ENCODE data around the gene GOLGA7B.

GOLGA7B gene

GRCh38 chr10:97852840-97853405, 3.3 kb downstream of the GOLGA7B start:
- no peak overlapping the region for H3K4me3 ChIP-seq (ENCODE audit: low read depth, low read length)
- TF ChIP-seq CTCF (IDR thresholded peaks at IDR 0.05; ENCODE audit: borderline replicate concordance, insufficient read depth, low read depth, low read length) = no peak

- H3K4me3 ChIP-seq (ENCODE audit: low read depth, low read length) = no peak overlapping the region
Measured at GRCh38 chr10:97854743-97855142, 5.1 kb downstream of the GOLGA7B start.

GRCh38 chr10:97858001-97858439, 8.4 kb downstream of the GOLGA7B start:
- no peak for TF ChIP-seq CTCF (IDR thresholded peaks at IDR 0.05; ENCODE audit: borderline replicate concordance, insufficient read depth, low read depth, low read length)
- H3K4me3 ChIP-seq (ENCODE audit: low read depth, low read length) = no peak overlapping the region

More at GRCh38 chr10:97854743-97855142, 5.1 kb downstream of the GOLGA7B start:
- TF ChIP-seq CTCF (IDR thresholded peaks at IDR 0.05; ENCODE audit: borderline replicate concordance, insufficient read depth, low read depth, low read length) = no peak

- no peak for TF ChIP-seq CTCF (IDR thresholded peaks at IDR 0.05; ENCODE audit: borderline replicate concordance, insufficient read depth, low read depth, low read length)
Measured at GRCh38 chr10:97861097-97861750, 11.6 kb downstream of the GOLGA7B start.

GRCh38 chr10:97861924-97862323, 12.3 kb downstream of the GOLGA7B start:
- TF ChIP-seq CTCF (IDR thresholded peaks at IDR 0.05; ENCODE audit: borderline replicate concordance, insufficient read depth, low read depth, low read length) = no peak
- H3K4me3 ChIP-seq (ENCODE audit: low read depth, low read length) = no peak overlapping the region

More at GRCh38 chr10:97861097-97861750, 11.6 kb downstream of the GOLGA7B start:
- no peak overlapping the region for H3K4me3 ChIP-seq (ENCODE audit: low read depth, low read length)

GRCh38 chr10:97863808-97864207, 14.2 kb downstream of the GOLGA7B start:
- TF ChIP-seq CTCF (IDR thresholded peaks at IDR 0.05; ENCODE audit: borderline replicate concordance, insufficient read depth, low read depth, low read length) = no peak

GRCh38 chr10:97865488-97865887, 15.8 kb downstream of the GOLGA7B start:
- TF ChIP-seq CTCF (IDR thresholded peaks at IDR 0.05; ENCODE audit: borderline replicate concordance, insufficient read depth, low read depth, low read length) = no peak
- H3K4me3 ChIP-seq (ENCODE audit: low read depth, low read length) = no peak overlapping the region

More at GRCh38 chr10:97863808-97864207, 14.2 kb downstream of the GOLGA7B start:
- no peak overlapping the region for H3K4me3 ChIP-seq (ENCODE audit: low read depth, low read length)

Data from GM12875 (cell line).